Natural killer cell treated with Interleukin-12 subunit alpha and Interleukin-12 subunit beta and Interleukin-15 and Interleukin-18, amount 100 ng/mL, for 72 hours (primary cell): ENCODE results near the gene OR4D1. TPM values are rescaled to one million over a fixed set of nuclear protein-coding genes. Genes with fewer than 3 reads are reported as not detected.
"Not testable (repeated sequence)": the region's sequence is repeated elsewhere in the genome, so short reads cannot be mapped to it uniquely, and the experiment has no call there.

Experiments used
- ATAC-seq, 2 donors: fragments of 150-1000 bp; cut with Tn5 transposase in 1 of 2; sonication (Bioruptor Pico), chemical (Tn5 transposase) in 1 of 2; 2 replicates each; pipeline ENCODE4 v1.10.0; 2021
- DNase-seq: peaks from one replicate; pipeline ENCODE4 v3.0.0; 2022; ENCODE audit warnings: low spot score
- H3K27ac Mint-ChIP-seq, 2 donors: 1 replicate in 1 of 2; 2 replicates in 1 of 2; pipeline ENCODE4 v1.8.0; 2022; ENCODE audit warnings: mixed read lengths in 2 of 2, mild to moderate bottlenecking in 1 of 2, moderate library complexity in 1 of 2
- H3K27me3 Mint-ChIP-seq, 2 donors: 1 replicate in 1 of 2; 2 replicates in 1 of 2; pipeline ENCODE4 v1.8.0; 2022; ENCODE audit warnings: mixed read lengths in 2 of 2
- H3K36me3 Mint-ChIP-seq: one replicate; pipeline ENCODE4 v1.8.0; 2022; ENCODE audit warnings: mixed read lengths
- H3K4me1 Mint-ChIP-seq, 2 donors: 1 replicate in 1 of 2; 2 replicates in 1 of 2; pipeline ENCODE4 v1.8.0; 2022; ENCODE audit warnings: low read depth in 2 of 2, mixed read lengths in 2 of 2, mild to moderate bottlenecking in 1 of 2
- H3K4me3 Mint-ChIP-seq: one replicate; pipeline ENCODE4 v1.8.0; 2022; ENCODE audit warnings: mixed read lengths
- H3K9me3 Mint-ChIP-seq: 2 replicates; pipeline ENCODE4 v1.8.0; 2022; ENCODE audit warnings: mixed read lengths
- total RNA-seq, 2 donors: library from RNA; stranded (reverse); gene quantifications; one replicate each; pipeline ENCODE4 v1.2.3, GENCODE V29; 2022

The OR4D1 gene
- total RNA-seq, 2 donors from 2014 or later, result 0.25 TPM; not detected in 1

GRCh38 chr17:58127846-58128245 lies 20.3 kb upstream of the OR4D1 start:
- DNase-seq (no peak), ATAC-seq (no peak)
- Mint-ChIP-seq H3K36me3 (no peaks in the 10 kb centered on the region), H3K27me3 (peaks cover 3 to 20% of the 10 kb centered on the region in 2 donors), H3K4me3 (no peak overlapping the region), H3K9me3 (no peaks in the 10 kb centered on the region), H3K4me1 (no peaks in the 10 kb centered on the region), H3K27ac (no peak overlapping the region)

DNA sequence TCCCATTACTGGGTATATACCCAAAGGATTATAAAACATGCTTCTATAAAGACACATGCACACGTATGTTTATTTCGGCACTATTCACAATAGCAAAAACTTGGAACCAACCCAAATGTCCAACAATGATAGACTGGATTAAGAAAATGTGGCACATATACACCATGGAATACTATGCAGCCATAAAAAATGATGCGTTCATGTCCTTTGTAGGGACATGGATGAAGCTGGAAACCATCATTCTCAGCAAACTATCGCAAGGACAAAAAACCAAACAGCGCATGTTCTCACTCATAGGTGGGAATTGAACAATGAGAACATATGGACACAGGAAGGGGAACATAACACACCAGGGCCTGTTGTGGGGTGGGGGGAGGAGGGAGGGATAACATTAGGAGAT lies 15.5 kb upstream of the OR4D1 start:
- H3K4me1 Mint-ChIP-seq, H3K36me3 Mint-ChIP-seq, ATAC-seq, H3K4me3 Mint-ChIP-seq, DNase-seq, H3K27ac Mint-ChIP-seq, H3K9me3 Mint-ChIP-seq: not testable (repeated sequence)
- peaks cover 5 to 20% of the 10 kb centered on the region in 2 donors for H3K27me3 Mint-ChIP-seq

- no peak overlapping the region for H3K27ac Mint-ChIP-seq
- DNase-seq (no peak), ATAC-seq (no peak)
- no peaks in the 10 kb centered on the region for H3K36me3 Mint-ChIP-seq
- H3K4me3 Mint-ChIP-seq, result no peak overlapping the region
- peaks cover 3 to 6% of the 10 kb centered on the region in 2 donors for H3K27me3 Mint-ChIP-seq
- no peaks in the 10 kb centered on the region for H3K9me3 Mint-ChIP-seq
- H3K4me1 Mint-ChIP-seq, result no peaks in the 10 kb centered on the region
Measured at GRCh38 chr17:58136669-58137279, 11.4 kb upstream of the OR4D1 start.

GRCh38 chr17:58141505-58141904 lies 6.7 kb upstream of the OR4D1 start:
- peaks cover 29% of the 10 kb centered on the region for H3K36me3 Mint-ChIP-seq
- peaks cover 0 to 6% of the 10 kb centered on the region in 2 donors for H3K27me3 Mint-ChIP-seq
- DNase-seq (no peak), ATAC-seq (no peak)
- peaks cover 14% of the 10 kb centered on the region for H3K9me3 Mint-ChIP-seq
- no peak overlapping the region for H3K4me3 Mint-ChIP-seq
- H3K27ac Mint-ChIP-seq, result no peak overlapping the region
- no peaks in the 10 kb centered on the region for H3K4me1 Mint-ChIP-seq

GRCh38 chr17:58143335-58143734 lies 4.8 kb upstream of the OR4D1 start:
- H3K36me3 Mint-ChIP-seq, result peaks cover 34% of the 10 kb centered on the region
- DNase-seq, H3K27ac Mint-ChIP-seq, ATAC-seq, H3K4me1 Mint-ChIP-seq, H3K27me3 Mint-ChIP-seq, H3K4me3 Mint-ChIP-seq: not testable (repeated sequence)
- peaks cover 14% of the 10 kb centered on the region for H3K9me3 Mint-ChIP-seq

DNA sequence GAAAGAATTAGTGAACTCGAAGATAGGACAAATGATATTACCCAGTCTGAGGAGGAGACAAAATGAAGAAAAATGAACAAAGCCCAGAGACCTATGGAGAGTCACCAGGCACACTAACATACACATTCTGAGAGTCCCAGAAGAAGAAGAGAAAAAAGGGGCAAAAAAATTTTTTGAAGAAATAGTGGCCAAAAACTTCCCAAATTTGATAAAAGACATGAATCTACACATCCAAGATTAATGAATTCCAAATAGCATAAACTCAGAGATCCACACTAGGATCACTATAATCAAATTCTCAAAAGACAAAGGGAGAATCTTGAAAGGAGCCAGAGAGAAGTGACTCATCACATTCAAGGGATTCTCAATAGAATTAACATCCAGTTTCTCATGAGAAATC lies 3.4 kb upstream of the OR4D1 start:
- no peak for DNase-seq
- H3K27ac Mint-ChIP-seq, result no peak overlapping the region
- H3K36me3 Mint-ChIP-seq, result peaks cover 34% of the 10 kb centered on the region
- no peak overlapping the region for H3K4me3 Mint-ChIP-seq
- no peak for ATAC-seq
- H3K27me3 Mint-ChIP-seq, result no peaks in the 10 kb centered on the region
- no peaks in the 10 kb centered on the region for H3K4me1 Mint-ChIP-seq
- H3K9me3 Mint-ChIP-seq, result peaks cover 14% of the 10 kb centered on the region

GRCh38 chr17:58148609-58149008 lies 425 bp downstream of the OR4D1 start:
- no peaks in the 10 kb centered on the region for H3K27me3 Mint-ChIP-seq
- peaks cover 33% of the 10 kb centered on the region for H3K36me3 Mint-ChIP-seq
- DNase-seq (no peak), ATAC-seq (no peak)
- peaks cover 11 to 13% of the 10 kb centered on the region in 2 donors for H3K4me1 Mint-ChIP-seq
- peaks cover 14% of the 10 kb centered on the region for H3K9me3 Mint-ChIP-seq
- H3K4me3 Mint-ChIP-seq, result no peak overlapping the region
- H3K27ac Mint-ChIP-seq, result no peak overlapping the region

- Mint-ChIP-seq H3K27me3 (no peaks in the 10 kb centered on the region), H3K4me3 (no peak overlapping the region), H3K36me3 (peaks cover 15% of the 10 kb centered on the region), H3K4me1 (peaks cover 18 to 25% of the 10 kb centered on the region in 2 donors), H3K9me3 (peaks cover 4% of the 10 kb centered on the region), H3K27ac (no peak overlapping the region)
- ATAC-seq (no peak), DNase-seq (no peak)
Measured at GRCh38 chr17:58150394-58150793, 2.2 kb downstream of the OR4D1 start.

DNA sequence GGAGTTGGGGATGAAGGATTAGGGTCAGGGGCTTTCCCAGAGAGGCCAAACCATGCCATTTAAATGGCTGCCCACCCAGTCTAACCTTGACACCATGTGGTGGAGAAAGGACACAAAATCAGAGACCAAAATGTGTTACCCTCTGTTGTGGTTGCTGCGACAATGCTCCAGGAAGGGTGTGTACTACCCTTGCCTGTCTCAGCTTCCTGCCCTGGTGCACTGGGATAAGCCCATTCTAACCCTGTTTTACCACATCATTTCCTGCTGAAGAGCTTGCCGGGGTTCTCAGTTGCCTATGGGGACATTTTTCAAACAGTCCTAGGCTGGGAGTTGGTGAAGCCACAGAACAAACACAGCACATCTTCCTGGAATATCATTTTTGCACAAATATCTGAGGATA lies 4.9 kb downstream of the OR4D1 start:
- H3K9me3 Mint-ChIP-seq, result no peaks in the 10 kb centered on the region
- peaks cover 31 to 40% of the 10 kb centered on the region in 2 donors for H3K4me1 Mint-ChIP-seq
- H3K27ac Mint-ChIP-seq, result peak overlapping the region; percentile 60 to 89
- no peaks in the 10 kb centered on the region for H3K27me3 Mint-ChIP-seq
- ATAC-seq, result peak; percentile 62 to 77
- peak overlapping the region; percentile 40 for H3K4me3 Mint-ChIP-seq
- no peaks in the 10 kb centered on the region for H3K36me3 Mint-ChIP-seq
- DNase-seq, result no peak

- DNase-seq (no peak), ATAC-seq (no peak)
- H3K4me3 Mint-ChIP-seq, result peak overlapping the region; percentile 40
- H3K27ac Mint-ChIP-seq, result peak overlapping the region; percentile 60 to 89
- H3K9me3 Mint-ChIP-seq, result no peaks in the 10 kb centered on the region
- no peaks in the 10 kb centered on the region for H3K36me3 Mint-ChIP-seq
- peaks cover 31 to 40% of the 10 kb centered on the region in 2 donors for H3K4me1 Mint-ChIP-seq
- no peaks in the 10 kb centered on the region for H3K27me3 Mint-ChIP-seq
Measured at GRCh38 chr17:58153671-58154070, 5.5 kb downstream of the OR4D1 start.

DNA sequence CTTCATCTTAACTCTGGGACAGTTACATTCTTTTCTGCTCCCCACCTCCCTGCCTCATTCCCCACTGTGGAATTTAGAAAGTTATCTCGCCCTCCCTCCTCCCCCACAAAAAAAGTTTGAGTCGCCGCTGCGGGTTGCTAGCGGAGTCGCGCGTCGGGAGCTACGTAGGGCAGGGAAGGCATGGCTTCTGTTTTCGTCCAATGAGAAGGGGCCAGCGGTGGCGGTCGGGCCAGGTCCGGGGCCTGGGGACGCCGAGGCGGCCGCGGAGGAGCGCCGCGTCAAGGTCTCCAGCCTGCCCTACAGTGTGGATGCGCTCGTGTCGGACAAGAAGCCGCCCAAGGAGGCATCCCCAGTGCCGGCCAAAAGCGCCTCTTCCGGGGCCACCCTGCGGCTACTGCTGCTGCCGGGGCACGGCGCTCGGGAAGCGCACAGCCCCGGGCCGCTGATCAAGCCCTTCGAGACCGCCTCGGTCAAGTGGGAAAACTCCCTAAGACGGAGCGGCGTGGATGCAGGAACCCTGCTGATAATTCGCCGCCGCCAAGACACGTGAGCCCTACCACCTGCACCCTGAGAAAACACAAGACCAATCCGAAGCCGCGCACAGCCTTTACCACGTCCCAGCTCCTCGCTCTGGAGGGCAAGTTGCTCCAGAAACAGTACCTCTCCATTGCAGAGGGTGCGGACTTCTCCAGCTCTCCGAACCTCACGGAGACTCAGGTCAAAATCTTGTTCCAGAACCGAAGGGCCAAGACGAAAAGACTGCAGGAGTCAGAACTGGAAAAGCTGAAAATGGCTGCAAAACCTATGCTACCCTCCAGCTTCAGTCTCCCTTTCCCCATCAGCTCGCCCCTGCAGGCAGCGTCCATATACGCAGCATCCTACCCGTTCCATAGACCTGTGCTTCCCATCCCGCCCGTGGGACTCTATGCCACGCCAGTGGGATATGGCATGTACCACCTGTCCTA lies 8.9 kb downstream of the OR4D1 start:
- Mint-ChIP-seq H3K27ac (peak overlapping the region; percentile 61 to 76), H3K36me3 (no peaks in the 10 kb centered on the region), H3K4me3 (peak overlapping the region; percentile 95), H3K27me3 (no peaks in the 10 kb centered on the region), H3K9me3 (peaks cover 3% of the 10 kb centered on the region), H3K4me1 (peaks cover 34 to 40% of the 10 kb centered on the region in 2 donors)
- DNase-seq, result peak; percentile 82
- peak; percentile 92 to 95 for ATAC-seq

DNA sequence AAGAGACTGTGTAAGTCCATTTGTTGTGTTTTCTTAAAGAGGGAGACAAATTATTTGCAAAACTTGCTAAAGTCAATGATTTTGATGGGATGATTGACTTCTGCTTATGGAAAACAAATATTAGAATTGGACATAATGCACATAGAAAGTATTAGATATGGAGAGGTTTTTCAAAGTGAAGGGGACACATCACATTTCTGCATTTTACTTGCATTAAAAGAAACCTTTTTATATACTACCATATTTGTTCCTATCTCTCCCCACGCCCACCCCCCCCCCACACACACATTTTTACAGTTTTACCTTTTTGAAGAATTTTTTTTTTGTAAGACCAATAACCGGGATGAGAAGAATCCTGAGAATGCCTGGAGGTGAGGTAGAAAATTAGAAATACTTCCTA lies 10.0 kb downstream of the OR4D1 start:
- no peaks in the 10 kb centered on the region for H3K27me3 Mint-ChIP-seq
- no peak overlapping the region for H3K4me3 Mint-ChIP-seq
- peaks cover 3% of the 10 kb centered on the region for H3K9me3 Mint-ChIP-seq
- H3K27ac Mint-ChIP-seq, result no peak overlapping the region
- no peak for ATAC-seq
- DNase-seq, result no peak
- H3K4me1 Mint-ChIP-seq, result peaks cover 26 to 31% of the 10 kb centered on the region in 2 donors
- no peaks in the 10 kb centered on the region for H3K36me3 Mint-ChIP-seq

- DNase-seq (no peak), ATAC-seq (no peak)
- Mint-ChIP-seq H3K9me3 (peaks cover 3% of the 10 kb centered on the region), H3K27ac (no peak overlapping the region), H3K36me3 (no peaks in the 10 kb centered on the region), H3K4me3 (no peak overlapping the region), H3K27me3 (peaks cover 0 to 2% of the 10 kb centered on the region in 2 donors), H3K4me1 (peaks cover 10 to 12% of the 10 kb centered on the region in 2 donors)
Measured at GRCh38 chr17:58161566-58161965, 13.4 kb downstream of the OR4D1 start.

DNA sequence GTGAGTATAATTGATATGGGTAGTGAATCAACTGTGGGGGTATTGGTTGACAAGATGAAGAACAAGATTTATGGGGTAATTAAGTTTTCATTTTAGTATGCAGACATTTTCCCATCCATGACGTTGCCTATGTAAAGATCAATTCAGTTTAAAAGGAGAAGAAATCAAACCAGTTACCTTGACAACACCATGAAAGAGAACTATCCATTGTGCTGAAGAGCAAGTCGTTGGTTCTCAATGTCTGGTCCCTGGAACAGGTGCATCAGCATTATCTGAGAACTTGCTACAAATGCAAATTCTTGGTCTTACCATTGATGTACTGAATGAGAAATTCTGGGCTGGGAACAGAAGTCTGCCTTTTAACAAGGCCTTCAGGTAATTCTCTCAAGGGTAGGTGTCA lies 17.8 kb downstream of the OR4D1 start:
- ATAC-seq (no peak), DNase-seq (no peak)
- H3K27me3 Mint-ChIP-seq, result peaks cover 0 to 2% of the 10 kb centered on the region in 2 donors
- H3K27ac Mint-ChIP-seq, result no peak overlapping the region
- H3K4me1 Mint-ChIP-seq, result peaks cover 17 to 27% of the 10 kb centered on the region in 2 donors
- no peaks in the 10 kb centered on the region for H3K36me3 Mint-ChIP-seq
- H3K4me3 Mint-ChIP-seq, result no peak overlapping the region
- H3K9me3 Mint-ChIP-seq, result no peaks in the 10 kb centered on the region
